ENCODE measurements around the gene RAPGEF3. TPM values are rescaled to one million over a fixed set of nuclear protein-coding genes. Genes with fewer than 3 reads are reported as not detected.
A peak's percentile ranks its signal among the peaks of the same experiment; 100 is the strongest.

Gene RAPGEF3, protein sequence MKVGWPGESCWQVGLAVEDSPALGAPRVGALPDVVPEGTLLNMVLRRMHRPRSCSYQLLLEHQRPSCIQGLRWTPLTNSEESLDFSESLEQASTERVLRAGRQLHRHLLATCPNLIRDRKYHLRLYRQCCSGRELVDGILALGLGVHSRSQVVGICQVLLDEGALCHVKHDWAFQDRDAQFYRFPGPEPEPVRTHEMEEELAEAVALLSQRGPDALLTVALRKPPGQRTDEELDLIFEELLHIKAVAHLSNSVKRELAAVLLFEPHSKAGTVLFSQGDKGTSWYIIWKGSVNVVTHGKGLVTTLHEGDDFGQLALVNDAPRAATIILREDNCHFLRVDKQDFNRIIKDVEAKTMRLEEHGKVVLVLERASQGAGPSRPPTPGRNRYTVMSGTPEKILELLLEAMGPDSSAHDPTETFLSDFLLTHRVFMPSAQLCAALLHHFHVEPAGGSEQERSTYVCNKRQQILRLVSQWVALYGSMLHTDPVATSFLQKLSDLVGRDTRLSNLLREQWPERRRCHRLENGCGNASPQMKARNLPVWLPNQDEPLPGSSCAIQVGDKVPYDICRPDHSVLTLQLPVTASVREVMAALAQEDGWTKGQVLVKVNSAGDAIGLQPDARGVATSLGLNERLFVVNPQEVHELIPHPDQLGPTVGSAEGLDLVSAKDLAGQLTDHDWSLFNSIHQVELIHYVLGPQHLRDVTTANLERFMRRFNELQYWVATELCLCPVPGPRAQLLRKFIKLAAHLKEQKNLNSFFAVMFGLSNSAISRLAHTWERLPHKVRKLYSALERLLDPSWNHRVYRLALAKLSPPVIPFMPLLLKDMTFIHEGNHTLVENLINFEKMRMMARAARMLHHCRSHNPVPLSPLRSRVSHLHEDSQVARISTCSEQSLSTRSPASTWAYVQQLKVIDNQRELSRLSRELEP
- total RNA-seq = 0.47 and 0.62 TPM in 2 replicates
- polyA plus RNA-seq (2012) = 5.5 TPM

DNA sequence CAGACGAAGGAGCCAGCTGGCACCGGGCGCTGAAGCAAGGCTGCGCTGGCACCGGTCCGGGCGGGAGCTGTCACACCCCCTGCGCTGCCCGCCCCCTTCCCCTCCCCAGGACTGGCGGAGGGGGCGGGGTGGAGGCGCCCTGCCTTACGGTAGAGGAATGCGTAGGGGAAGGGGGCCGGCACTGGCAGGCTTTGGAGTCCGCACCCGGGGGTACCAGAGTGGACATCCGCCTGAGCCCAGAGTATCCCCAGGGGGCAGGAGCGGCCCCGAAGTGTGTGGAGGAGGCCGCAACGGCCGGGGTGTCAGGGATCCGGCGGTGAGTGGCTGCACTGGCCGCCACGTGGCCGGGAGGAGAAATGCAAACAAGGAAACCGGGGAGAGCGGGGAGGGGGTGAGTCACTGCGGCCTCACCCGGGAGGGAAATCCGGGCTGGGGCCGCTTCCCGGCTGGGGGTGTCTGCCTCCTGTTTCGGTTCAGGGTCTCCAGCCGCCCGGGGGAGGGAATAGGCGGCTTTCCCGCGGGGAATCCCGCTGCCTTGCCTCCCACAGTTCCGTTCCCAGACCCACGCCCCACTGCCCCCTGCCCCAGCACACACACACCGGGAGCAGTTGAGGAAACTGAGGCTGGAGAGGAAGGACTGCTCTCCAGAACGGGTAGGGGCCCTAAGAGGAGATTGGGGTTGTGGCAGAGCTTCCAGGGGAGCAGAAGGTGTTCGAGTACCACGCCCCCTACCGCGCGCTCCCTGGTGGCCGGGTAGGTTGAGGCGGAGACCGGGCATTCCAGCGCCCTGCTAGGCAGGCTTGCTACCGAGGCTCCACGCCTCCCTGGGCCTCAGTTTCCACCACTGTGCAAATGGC is at the start of gene RAPGEF3:
TSS of gene RAPGEF3 (minus strand) at position 47 of the 857 bp plus-strand sequence. CDS start 324 bp downstream, outside the sequence.
- peak; percentile 81 for DNase-seq (ENCODE audit: low read depth)

DNA sequence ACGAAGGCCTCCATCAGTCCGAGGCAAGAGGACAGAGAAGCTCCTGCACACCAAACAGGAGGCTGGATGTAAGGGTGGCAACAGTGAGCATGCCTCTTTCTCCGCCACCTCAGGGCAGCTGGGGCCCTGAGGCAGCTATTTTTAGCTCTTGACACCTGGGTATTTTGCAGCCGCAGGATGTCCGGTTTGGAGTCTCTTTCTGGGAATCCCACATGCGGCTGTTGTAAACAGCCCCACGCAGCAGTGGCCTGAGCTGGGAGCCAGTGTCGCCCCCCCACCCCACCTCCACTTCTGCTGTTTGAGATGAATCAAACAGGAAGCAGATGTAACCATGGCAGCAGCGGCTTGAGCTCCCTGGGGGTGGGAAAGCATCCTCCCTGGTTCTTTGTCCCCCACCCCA is 49.4 kb upstream of the RAPGEF3 start:
- peak; percentile 89 for DNase-seq (ENCODE audit: low read depth)

DNA sequence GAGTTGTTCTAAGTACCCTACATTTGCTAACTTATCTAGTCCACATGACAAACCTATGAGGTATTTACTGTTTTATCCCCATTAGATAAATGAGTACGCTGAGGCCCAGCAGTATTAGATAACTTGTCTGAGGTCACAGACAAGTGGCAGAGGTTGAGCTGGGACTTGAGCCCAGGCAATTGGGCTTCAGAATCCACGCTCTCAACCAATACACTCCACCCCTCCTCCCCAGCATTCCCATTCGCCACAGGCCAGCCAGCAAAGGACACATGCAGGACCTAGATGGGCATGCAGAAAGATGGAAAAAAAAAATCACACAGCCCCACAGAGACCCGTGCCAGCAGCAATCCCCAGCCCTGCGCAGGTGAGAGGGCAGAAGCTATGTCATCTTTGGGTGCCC is 48.7 kb upstream of the RAPGEF3 start:
- peak; percentile 85 for DNase-seq (ENCODE audit: low read depth)

DNA sequence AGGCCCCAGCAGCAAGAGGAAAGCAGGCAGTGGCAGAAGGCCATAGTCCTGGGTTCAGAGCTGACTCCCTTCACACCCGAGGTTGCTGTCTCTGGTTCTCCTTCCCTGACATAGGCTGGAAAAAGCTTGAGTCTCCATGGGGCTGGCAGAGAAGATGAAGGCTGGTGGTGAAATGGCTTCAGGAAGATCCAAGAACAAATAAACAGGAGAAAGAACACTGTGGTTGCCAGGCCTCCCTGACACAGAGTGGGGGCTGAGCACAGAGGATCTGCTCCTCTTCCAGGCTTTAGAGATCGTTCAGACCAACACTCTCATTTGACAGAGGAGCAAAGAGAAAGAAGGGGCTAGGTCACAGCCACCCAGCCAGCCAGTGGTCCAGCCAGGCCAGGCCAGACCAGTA is 46.7 kb upstream of the RAPGEF3 start:
- DNase-seq (ENCODE audit: low read depth) = no peak

DNA sequence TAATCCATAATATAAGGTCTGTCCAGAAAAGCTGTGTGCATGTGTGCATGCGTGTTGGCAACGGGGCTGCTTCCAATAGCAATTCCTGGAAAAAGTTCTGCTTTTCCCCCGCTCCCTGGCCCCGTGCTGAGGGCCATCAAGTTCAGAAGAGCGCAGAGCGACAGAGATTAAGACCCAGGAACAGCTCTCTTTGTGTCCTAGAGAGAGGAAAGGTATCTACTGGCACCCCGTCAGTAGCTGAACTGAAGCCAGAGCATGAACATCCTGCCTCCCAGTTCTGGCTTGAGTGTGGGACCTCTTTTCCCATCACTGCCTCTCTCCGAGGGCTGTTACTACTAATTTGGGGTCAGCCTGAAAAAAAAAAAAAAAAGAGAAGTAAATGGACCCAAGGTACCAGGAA is 45.5 kb upstream of the RAPGEF3 start:
- DNase-seq (ENCODE audit: low read depth) = no peak

DNA sequence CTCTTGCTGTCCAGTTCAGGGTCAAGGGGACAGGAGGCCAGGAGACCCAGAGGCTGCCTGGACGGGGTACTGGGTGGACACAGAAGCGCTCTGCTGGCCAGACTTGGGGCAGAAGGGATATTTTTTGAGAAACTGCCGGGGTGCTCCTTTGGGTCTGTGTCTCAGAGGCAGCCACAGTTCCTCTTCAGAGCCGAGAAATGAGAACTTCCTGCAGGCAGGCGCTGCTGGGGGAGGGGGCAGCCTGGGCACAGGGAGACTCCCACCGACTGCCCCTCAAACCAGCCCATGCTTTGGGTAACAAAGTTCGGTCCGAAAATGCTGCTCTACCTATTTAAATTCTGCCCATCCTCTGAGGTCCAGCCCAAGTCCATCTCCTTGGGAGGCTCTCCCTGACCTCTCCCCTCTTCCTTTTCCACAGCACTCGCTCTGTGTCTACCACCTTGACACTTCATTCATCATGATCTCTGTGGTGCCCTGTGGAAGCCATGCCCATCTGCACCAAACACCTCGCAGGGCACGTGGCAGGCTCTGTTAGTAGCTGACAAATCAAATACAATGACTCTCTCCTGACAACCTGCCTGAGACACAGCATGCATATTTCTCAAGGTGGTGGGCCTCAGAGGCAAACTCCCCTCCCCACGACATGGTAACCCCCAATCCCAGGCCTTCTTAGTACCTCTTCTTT is 44.7 kb upstream of the RAPGEF3 start:
- DNase-seq (ENCODE audit: low read depth) = no peak

DNA sequence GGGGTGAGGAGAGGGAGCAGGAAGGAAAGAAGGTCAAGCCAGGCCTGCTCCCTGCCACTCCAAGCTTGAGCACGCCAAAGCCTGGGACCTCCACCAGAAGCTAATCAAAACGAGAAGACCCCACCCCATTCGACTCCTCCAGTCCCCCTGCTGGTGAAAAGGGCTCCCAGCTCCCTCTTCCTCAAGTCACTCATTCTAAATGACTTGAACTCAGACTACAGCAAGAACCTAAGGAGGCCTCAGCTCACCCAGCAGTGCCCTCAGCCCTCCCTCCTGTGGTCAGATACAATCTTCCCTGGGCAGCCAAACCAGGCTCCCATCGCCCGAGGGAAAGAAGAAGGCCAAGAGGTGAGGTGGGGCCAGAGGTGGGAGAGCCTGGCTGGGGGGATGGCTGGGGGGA is 43.6 kb upstream of the RAPGEF3 start:
- no peak for DNase-seq (ENCODE audit: low read depth)

DNA sequence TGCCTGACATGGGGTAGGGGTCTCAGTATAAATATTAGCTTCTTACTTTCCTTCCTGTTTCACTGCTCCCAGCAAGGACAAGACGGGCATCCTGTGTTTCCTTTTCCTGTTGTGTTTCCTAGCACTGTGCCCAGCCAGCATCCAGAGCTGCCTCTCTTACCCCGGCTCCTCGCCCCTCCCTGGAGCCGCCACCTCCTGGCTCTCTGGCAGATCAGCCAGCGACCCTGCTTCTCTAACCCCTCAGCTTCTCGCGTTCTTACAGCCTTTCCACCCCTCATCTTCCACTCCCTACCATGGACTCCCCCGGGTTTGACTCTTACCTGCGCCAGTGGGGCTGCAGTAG is 43.2 kb upstream of the RAPGEF3 start:
- DNase-seq (ENCODE audit: low read depth) = no peak

DNA sequence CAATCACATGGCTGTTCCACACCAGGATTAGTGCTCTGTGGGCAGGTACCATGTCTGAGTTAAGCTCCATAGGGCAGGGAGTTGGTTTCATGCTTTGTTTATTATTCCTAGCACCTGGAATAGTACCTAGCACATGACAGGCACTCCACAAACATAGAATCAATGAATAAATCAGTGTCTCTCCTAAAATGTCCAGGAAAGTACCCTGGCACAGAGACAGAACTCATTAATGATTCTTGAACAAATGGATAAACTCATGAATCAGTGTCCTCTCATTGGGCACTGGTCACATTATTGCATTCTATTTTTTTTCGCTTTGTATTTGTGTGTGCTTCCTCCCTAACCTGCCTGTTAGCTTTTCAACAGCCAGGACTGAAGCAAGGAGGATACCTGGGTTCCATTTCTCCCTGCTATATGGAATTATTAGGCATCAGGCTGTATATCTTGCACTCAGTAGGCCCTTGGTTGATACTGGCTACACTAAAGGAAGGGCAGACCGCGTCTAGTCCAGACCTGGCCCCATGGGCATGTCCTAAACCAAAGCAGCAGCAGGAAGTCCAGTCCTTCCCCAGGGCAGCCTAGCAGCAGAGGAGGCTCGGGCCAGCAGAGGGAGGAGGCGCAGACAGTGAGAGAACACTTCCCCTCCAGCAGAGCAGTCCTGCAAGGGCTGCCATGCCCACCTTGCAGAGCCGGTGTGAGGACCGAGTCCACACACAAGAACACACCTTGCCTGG is 42.7 kb upstream of the RAPGEF3 start:
- no peak for DNase-seq (ENCODE audit: low read depth)

DNA sequence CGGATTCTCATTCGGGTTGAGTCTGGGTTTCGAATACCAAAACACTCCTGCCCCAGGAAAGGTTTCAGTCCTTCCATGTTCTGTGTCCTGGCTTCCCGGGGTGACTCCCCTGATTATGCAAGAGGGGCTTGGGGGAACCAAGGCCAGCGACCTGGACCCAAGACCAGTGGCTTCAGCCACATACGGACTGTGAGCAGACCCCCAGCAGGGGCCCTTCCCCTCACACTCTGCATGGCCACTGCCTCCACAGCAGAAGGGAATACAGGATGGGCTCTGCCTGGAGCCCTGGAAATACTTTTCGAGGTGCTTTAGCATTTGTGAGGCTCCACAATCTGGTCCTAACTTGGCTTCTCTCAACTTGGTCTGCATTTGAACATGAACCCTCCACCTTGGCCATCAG is 41.9 kb upstream of the RAPGEF3 start:
- no peak for DNase-seq (ENCODE audit: low read depth)

DNA sequence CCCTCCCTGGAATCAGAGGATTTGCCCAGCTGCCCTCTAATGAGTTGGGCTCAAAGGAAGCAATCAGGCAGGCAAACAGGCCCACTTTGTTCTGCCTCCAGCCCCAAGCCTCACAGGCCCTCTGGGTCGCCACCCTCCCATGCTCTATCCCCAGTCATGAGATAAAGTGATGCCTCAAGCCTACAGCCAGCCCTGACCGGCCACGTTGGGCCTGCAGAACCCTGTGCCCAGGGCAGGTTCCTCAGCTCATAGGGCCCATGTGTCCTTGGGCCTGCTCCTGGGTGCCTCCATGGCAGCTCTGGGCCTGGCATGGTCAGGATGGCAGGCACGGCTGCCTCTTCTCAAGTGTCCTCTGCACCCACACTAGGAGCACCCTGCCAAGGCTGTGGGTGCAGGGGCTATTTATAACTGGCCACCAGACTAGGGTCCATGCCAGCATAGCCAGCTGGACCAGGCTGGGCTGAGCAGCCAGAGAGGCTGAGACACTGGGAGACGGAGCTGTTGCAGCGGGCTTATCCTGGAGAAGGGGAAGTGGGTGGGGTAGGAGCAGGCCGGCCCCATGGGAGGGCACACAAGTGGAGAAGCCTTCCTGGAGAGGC is 40.8 kb upstream of the RAPGEF3 start:
- DNase-seq (ENCODE audit: low read depth) = peak; percentile 93

DNA sequence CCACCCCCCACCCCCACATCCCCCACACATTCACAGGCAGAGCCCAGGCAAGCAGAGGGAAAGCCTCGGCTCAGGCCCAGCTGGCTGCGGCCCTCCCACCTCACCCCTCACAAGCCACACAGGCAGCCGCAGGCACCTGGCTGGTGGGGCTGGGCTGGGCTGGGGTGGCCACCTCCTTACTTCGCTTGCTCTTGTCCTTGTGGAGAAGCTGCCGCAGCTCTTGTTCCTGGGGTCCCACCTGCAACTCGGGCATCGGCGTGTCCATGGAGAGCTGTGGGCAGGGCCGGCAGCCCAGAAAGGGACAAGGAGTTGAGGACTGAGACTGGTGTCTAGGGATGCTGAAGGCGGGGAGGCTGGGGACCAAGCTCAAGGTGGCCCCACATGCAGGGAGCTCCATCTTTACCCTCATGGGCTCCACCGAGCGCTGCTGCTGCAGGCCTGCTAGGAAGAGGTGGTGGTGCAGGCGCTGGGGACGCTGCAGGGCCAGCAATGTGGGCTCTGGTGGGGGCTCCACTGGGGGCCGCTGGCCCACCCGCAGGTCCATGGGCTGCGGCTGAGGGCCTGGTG is 39.8 kb upstream of the RAPGEF3 start:
- no peak for DNase-seq (ENCODE audit: low read depth)

DNA sequence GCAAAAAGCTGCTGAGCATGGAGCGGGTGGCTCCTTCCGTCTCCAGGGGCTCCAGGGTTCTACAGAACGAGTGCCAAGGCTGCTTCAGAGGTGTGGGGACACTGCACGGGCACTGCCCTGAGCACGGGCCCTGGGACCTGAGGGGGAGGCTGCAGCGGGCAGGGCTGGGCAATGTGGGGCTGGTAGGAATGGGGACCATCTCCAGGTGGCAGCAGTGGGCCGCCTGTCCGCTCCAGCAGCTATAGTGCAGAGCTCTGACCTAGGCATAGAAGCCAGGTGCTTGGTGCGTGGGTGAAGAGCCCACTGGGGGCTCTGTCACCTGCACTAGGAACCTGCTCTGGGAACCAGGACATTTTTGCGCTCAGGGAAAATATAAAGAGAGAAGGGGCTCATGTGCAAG is 38.8 kb upstream of the RAPGEF3 start:
- no peak for DNase-seq (ENCODE audit: low read depth)

DNA sequence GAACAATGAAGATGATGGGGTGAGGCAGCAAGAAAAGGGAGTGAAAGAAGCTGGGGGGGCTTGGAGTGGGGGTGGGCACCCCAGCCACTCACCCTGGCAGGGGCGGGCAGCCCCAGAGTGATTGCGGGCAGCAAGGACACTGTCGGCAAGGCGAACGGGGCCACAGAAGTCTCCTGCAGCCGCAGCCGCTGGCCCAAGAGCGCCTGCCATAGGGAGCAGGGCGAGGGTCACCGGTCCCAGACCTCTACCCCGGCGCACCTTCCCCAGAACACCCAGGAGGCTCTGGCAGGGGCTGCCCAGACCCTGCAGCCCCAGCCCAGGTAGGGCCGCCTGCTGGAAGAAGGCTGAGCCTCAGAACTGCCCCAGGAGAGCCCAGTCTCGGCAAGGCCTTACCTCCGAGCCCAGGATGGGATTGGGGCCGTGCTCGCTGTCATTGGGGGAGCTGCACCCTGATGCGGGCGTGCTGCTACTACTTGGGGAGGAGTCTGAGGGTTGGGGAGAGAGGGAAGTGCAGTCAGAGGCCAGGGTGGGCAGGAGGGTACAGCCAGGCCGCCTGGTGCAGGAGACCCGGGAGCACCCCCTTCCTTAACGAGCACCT is 37.2 kb upstream of the RAPGEF3 start:
- no peak for DNase-seq (ENCODE audit: low read depth)

DNA sequence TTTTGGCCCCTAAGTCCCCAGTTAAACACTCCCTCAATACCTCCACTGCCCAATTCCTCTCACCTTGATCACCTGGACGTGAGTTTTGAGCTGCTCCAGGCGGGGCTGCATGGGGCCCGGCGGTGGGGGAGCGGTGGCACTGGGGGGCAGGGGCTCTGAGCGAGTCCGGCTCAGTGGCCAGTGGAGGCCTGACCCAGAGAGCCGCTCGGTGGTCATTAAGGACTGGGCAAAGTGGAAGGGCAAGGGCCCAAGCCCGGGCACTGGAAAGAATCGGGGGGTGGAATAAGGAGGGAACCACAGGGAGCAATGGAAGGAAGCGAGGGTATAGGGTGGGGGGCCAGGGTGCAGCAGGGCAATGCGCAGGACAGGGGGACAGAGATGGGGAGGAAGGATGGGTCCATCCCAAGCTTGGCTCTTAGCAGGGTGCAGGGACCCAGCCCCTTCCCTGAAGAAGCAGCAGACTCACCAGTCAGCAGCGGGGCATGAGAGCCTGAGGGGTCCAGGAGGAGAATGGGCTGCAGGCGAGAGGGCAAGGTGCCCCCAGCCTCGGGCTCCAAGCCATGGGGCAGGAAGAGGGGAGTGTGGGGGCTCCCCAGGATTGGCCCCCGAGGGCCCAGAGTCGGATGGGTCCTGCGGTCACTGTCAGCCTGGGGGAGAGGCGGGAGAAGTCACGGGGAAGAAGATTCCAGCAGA is 36.6 kb upstream of the RAPGEF3 start:
- DNase-seq (ENCODE audit: low read depth) = no peak

DNA sequence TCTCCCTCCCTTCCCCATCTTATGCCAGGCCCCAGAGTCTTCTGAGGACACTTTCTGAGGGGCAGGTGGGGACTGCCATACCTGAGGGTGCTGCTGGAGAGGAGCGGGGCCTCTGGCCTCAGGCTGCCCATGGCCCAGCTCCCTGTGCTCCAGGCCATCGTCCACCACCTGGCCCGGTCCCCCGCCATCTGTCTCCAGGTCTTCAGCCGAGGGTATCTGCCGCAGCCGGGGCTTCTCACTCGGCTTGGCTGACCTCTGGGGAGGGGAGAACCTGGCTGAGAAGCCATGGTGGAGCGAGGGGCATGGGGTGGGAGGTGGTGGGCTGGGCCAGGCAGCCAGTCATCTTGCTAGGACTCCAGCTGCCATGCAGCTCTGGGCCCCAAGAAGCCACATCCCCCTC is 36.0 kb upstream of the RAPGEF3 start:
- DNase-seq (ENCODE audit: low read depth) = no peak

DNA sequence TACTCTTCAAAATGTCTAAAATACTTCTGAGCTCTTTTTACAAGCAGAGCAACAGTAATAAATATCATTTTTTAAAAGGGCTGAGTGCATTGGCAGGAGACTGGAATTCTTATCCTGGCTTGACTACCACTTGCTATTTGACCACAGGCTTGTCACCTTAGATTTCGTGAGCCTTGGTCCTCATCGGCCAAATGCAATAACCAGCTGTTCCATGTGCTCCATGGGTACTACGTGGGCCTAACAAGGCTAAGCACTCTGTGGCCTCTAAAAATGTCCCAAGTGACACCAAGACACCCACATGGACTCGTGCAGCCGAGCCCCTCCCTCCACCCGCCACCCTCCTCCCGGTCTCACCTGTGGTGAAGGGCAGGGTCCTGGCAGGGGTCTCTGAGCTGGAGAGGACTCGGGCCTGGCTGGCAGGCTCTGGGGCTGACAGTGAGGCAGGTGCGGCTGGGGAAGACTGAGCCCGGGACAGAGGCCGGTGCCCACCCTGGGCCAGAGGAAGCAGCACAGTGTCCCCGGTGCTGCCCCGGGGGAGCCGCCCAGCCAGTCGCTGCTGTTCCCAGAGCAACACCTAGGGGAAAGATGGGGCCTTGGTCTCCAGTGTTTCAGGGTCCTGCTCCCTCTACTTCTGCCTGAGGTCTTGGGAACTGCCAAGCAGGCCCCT is 34.5 kb upstream of the RAPGEF3 start:
- peak; percentile 82 for DNase-seq (ENCODE audit: low read depth)

DNA sequence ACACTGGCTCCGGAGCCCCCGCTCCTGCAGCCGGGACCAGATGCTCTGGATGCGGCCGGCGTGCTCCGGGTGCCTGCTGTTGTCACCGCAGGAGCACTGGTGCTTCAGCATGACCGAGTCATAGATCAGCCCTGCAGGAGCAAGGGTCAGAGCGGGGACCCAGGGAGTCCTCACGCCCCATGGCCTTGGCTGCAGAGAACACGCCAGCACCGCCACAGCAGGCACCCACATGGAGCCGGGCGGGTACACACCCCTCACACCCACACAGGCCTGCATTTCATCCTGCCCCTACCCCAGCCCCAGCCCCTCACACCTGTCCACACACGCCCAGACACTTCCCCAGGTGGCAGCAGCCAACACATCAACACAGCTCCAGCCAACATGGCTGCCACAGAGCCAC is 33.2 kb upstream of the RAPGEF3 start:
- DNase-seq (ENCODE audit: low read depth) = no peak

Data from myocyte (in vitro differentiated cells).